ENCODE results near the gene PIF1. TPM values are rescaled to one million over a fixed set of nuclear protein-coding genes. Genes with fewer than 3 reads are reported as not detected.

Gene PIF1
- total and polyA plus RNA-seq, 12 donors: 0.26 to 6.0 (median 1.8) TPM

GRCh38 chr15:64865126-64865997 is 39.9 kb upstream of the PIF1 start:
- DNase-seq: no peak
- H3K4me3 ChIP-seq: no peak overlapping the region
- peaks cover 0 to 63% of the 10 kb centered on the region in 2 donors for H3K36me3 ChIP-seq (replicated peaks in 1 of 2)
- WGBS, 4 donors: 75 to 89% (median 88%) methylated on average over 4 to 12 of the region's 12 CpGs
- no peaks in the 10 kb centered on the region for H3K27me3 ChIP-seq
- TF ChIP-seq POLR2A (IDR thresholded peaks at IDR 0.05): no peak
- TF ChIP-seq, protein P1, sequence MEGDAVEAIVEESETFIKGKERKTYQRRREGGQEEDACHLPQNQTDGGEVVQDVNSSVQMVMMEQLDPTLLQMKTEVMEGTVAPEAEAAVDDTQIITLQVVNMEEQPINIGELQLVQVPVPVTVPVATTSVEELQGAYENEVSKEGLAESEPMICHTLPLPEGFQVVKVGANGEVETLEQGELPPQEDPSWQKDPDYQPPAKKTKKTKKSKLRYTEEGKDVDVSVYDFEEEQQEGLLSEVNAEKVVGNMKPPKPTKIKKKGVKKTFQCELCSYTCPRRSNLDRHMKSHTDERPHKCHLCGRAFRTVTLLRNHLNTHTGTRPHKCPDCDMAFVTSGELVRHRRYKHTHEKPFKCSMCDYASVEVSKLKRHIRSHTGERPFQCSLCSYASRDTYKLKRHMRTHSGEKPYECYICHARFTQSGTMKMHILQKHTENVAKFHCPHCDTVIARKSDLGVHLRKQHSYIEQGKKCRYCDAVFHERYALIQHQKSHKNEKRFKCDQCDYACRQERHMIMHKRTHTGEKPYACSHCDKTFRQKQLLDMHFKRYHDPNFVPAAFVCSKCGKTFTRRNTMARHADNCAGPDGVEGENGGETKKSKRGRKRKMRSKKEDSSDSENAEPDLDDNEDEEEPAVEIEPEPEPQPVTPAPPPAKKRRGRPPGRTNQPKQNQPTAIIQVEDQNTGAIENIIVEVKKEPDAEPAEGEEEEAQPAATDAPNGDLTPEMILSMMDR (IDR thresholded peaks at IDR 0.05): no peak
- H3K4me1 ChIP-seq (replicated peaks in 1 of 2): peaks cover 5 to 20% of the 10 kb centered on the region in 2 donors
- H3K27ac ChIP-seq: peak overlapping the region in 1 of 5 donors; percentile 42
- H3K9me3 ChIP-seq (replicated peaks in 1 of 3): no peaks in the 10 kb centered on the region
- intact Hi-C loops (cut with DNase I): no loop called here

- no peak for DNase-seq
- Histone ChIP-seq H3K9me3 (replicated peaks in 1 of 3) (no peaks in the 10 kb centered on the region), H3K27me3 (no peaks in the 10 kb centered on the region), H3K36me3 (replicated peaks in 1 of 2) (peaks cover 0 to 76% of the 10 kb centered on the region in 2 donors), H3K4me3 (no peak overlapping the region), H3K4me1 (replicated peaks in 1 of 2) (peaks cover 5 to 32% of the 10 kb centered on the region in 2 donors), H3K27ac (peak overlapping the region in 1 of 5 donors; percentile 17)
- TF ChIP-seq, protein P1 (IDR thresholded peaks at IDR 0.05): no peak
- 58 to 86% (median 73%) methylated on average over 1 of the region's 1 CpG for WGBS, 4 donors
- intact Hi-C loops (cut with DNase I): no loop called here
Observed at GRCh38 chr15:64864068-64864467, 38.6 kb upstream of the PIF1 start.

DNA sequence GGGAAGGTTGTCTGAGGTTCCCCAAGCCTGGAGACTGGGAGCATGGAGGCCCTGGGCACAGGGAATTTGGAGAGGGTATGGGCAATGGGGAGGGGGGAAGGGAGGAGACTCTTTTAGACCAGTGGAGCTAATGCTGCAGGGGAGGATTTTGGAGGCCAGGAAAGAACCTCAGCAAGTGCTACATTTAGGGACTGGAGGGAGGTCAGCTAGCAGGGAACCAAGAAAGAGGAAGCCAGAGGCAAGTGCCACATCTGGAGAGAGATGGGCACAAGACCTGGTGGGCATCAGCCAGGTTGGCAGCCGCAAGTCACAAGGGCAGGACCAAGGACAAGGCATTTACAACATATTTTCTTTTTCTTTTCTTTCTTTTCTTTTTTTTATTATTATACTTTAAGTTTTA is 37.0 kb upstream of the PIF1 start:
- no peak for DNase-seq
- Histone ChIP-seq H3K27me3 (no peaks in the 10 kb centered on the region), H3K4me1 (replicated peaks in 1 of 2) (peaks cover 12 to 48% of the 10 kb centered on the region in 2 donors), H3K36me3 (replicated peaks in 1 of 2) (peaks cover 0 to 79% of the 10 kb centered on the region in 2 donors), H3K4me3 (no peak overlapping the region), H3K27ac (no peak overlapping the region), H3K9me3 (replicated peaks in 1 of 3) (no peaks in the 10 kb centered on the region)
- 42 to 77% (median 50%) methylated on average over 1 of the region's 1 CpG for WGBS, 4 donors
- intact Hi-C loops (cut with DNase I): no loop called here
- no peak for TF ChIP-seq POLR2A (IDR thresholded peaks at IDR 0.05)
- TF ChIP-seq, protein P1 (IDR thresholded peaks at IDR 0.05): no peak

GRCh38 chr15:64861960-64862359 is 36.5 kb upstream of the PIF1 start:
- WGBS, 4 donors: 90 to 92% (median 91%) methylated on average over 4 of the region's 4 CpGs
- Histone ChIP-seq H3K27me3 (no peaks in the 10 kb centered on the region), H3K9me3 (replicated peaks in 1 of 3) (no peaks in the 10 kb centered on the region), H3K4me1 (replicated peaks in 1 of 2) (peaks cover 17 to 53% of the 10 kb centered on the region in 2 donors), H3K27ac (peak overlapping the region in 1 of 5 donors; percentile 19), H3K36me3 (replicated peaks in 1 of 2) (peaks cover 0 to 77% of the 10 kb centered on the region in 2 donors), H3K4me3 (no peak overlapping the region)
- TF ChIP-seq, protein P1 (IDR thresholded peaks at IDR 0.05): no peak
- no peak for TF ChIP-seq POLR2A (IDR thresholded peaks at IDR 0.05)
- intact Hi-C loops (cut with DNase I): no loop called here
- DNase-seq: no peak

All from adrenal gland (tissue), 12 donors.